ENCODE measurements around the gene BLVRB. TPM values are rescaled to one million over a fixed set of nuclear protein-coding genes. Genes with fewer than 3 reads are reported as not detected.
"Not testable (repeated sequence)": the region's sequence is repeated elsewhere in the genome, so short reads cannot be mapped to it uniquely, and the experiment has no call there.

Gene BLVRB
- total RNA-seq, 1 experiment from 2014 or later: 204 TPM

GRCh38 chr19:40486017-40486416, 20.5 kb upstream of the BLVRB start:
- Histone ChIP-seq H3K9me3 (ENCODE audit: insufficient read depth, low read depth) (no peaks in the 10 kb centered on the region), H3K4me3 (no peak overlapping the region), H4K20me1 (ENCODE audit: insufficient read depth) (no peaks in the 10 kb centered on the region), H2AFZ (no peak overlapping the region), H3K27me3 (ENCODE audit: insufficient read depth, low read depth) (no peaks in the 10 kb centered on the region), H3K27ac (no peak overlapping the region), H3K36me3 (ENCODE audit: low read depth) (no peaks in the 10 kb centered on the region), H3K4me1 (replicated peaks; ENCODE audit: insufficient read depth) (no peaks in the 10 kb centered on the region), H3K9me2 (ENCODE audit: insufficient read depth) (no peaks in the 10 kb centered on the region), H3K79me2 (ENCODE audit: low read depth) (no peaks in the 10 kb centered on the region), H3F3A (ENCODE audit: insufficient read depth, low read depth) (no peaks in the 10 kb centered on the region), H3K4me2 (no peak overlapping the region)
- no TSS peak for BruUV-seq (replicated peaks)
- POLR2A ChIA-PET (ENCODE audit: unreplicated experiment): interaction anchor here (0.7 kb wide), 1 partner anchor 66 kb away, joined by 18 read pairs; no protein-coding TSS in a partner anchor
- intact Hi-C loops (cut with micrococcal nuclease; ENCODE audit: unreplicated experiment): no loop called here
- no peak for DNase-seq
- CTCF ChIA-PET: no interaction called here
- no peak for TF ChIP-seq CTCF (conservative IDR thresholded peaks at IDR 0.05)
- no peak for TF ChIP-seq EZH2 (IDR thresholded peaks at IDR 0.05; ENCODE audit: low read depth)

- BruUV-seq (replicated peaks); H3K4me3 ChIP-seq; DNase-seq; H3F3A ChIP-seq (ENCODE audit: insufficient read depth, low read depth); POLR2A ChIA-PET (ENCODE audit: unreplicated experiment); H3K4me2 ChIP-seq; H3K9me2 ChIP-seq (ENCODE audit: insufficient read depth); H3K9me3 ChIP-seq (ENCODE audit: insufficient read depth, low read depth); H3K4me1 ChIP-seq (replicated peaks; ENCODE audit: insufficient read depth); H3K79me2 ChIP-seq (ENCODE audit: low read depth); H3K27ac ChIP-seq; H4K20me1 ChIP-seq (ENCODE audit: insufficient read depth); H2AFZ ChIP-seq; H3K36me3 ChIP-seq (ENCODE audit: low read depth); H3K27me3 ChIP-seq (ENCODE audit: insufficient read depth, low read depth); intact Hi-C loops (cut with micrococcal nuclease; ENCODE audit: unreplicated experiment): not testable (repeated sequence)
- CTCF ChIA-PET: interaction anchor here (0.6 kb wide), 1 partner anchor 316 kb away, joined by 3 read pairs; no protein-coding TSS in a partner anchor
Observed at GRCh38 chr19:40475878-40476644, 10.5 kb upstream of the BLVRB start.

GRCh38 chr19:40474737-40475136, 9.2 kb upstream of the BLVRB start:
- Histone ChIP-seq H3F3A (ENCODE audit: insufficient read depth, low read depth) (no peaks in the 10 kb centered on the region), H3K79me2 (ENCODE audit: low read depth) (no peaks in the 10 kb centered on the region), H4K20me1 (ENCODE audit: insufficient read depth) (no peaks in the 10 kb centered on the region), H3K4me2 (no peak overlapping the region), H3K27ac (no peak overlapping the region), H3K27me3 (ENCODE audit: insufficient read depth, low read depth) (no peaks in the 10 kb centered on the region), H3K4me1 (replicated peaks; ENCODE audit: insufficient read depth) (no peaks in the 10 kb centered on the region), H3K36me3 (ENCODE audit: low read depth) (no peaks in the 10 kb centered on the region), H3K9me3 (ENCODE audit: insufficient read depth, low read depth) (no peaks in the 10 kb centered on the region), H2AFZ (no peak overlapping the region), H3K4me3 (no peak overlapping the region), H3K9me2 (ENCODE audit: insufficient read depth) (no peaks in the 10 kb centered on the region)
- DNase-seq: no peak
- BruUV-seq (replicated peaks): no TSS peak
- no peak for TF ChIP-seq EZH2 (IDR thresholded peaks at IDR 0.05; ENCODE audit: low read depth)
- TF ChIP-seq CTCF (conservative IDR thresholded peaks at IDR 0.05): no peak
- CTCF ChIA-PET: no interaction called here
- POLR2A ChIA-PET (ENCODE audit: unreplicated experiment): no interaction called here
- intact Hi-C loops (cut with micrococcal nuclease; ENCODE audit: unreplicated experiment): no loop called here

- H3K27me3 ChIP-seq (ENCODE audit: insufficient read depth, low read depth): no peaks in the 10 kb centered on the region
- ChIA-PET POLR2A (ENCODE audit: unreplicated experiment) (no interaction called here), CTCF (no interaction called here)
- H3K9me2 ChIP-seq (ENCODE audit: insufficient read depth): no peaks in the 10 kb centered on the region
- intact Hi-C loops (cut with micrococcal nuclease; ENCODE audit: unreplicated experiment): no loop called here
- no peak overlapping the region for H3K27ac ChIP-seq
- H3K4me3 ChIP-seq: no peak overlapping the region
- no peak for TF ChIP-seq CTCF (conservative IDR thresholded peaks at IDR 0.05)
- TF ChIP-seq EZH2 (IDR thresholded peaks at IDR 0.05; ENCODE audit: low read depth): no peak
- H3F3A ChIP-seq (ENCODE audit: insufficient read depth, low read depth): peaks cover 7% of the 10 kb centered on the region
- H3K4me2 ChIP-seq: no peak overlapping the region
- H3K36me3 ChIP-seq (ENCODE audit: low read depth): no peaks in the 10 kb centered on the region
- H4K20me1 ChIP-seq (ENCODE audit: insufficient read depth): no peaks in the 10 kb centered on the region
- no TSS peak for BruUV-seq (replicated peaks)
- H2AFZ ChIP-seq: no peak overlapping the region
- H3K9me3 ChIP-seq (ENCODE audit: insufficient read depth, low read depth): no peaks in the 10 kb centered on the region
- no peaks in the 10 kb centered on the region for H3K4me1 ChIP-seq (replicated peaks; ENCODE audit: insufficient read depth)
- no peaks in the 10 kb centered on the region for H3K79me2 ChIP-seq (ENCODE audit: low read depth)
- DNase-seq: no peak
Observed at GRCh38 chr19:40472516-40472915, 7.0 kb upstream of the BLVRB start.

Data from PC-9 (cell line).